ENCODE measurements around the gene NLGN1. TPM values are rescaled to one million over a fixed set of nuclear protein-coding genes. Genes with fewer than 3 reads are reported as not detected.

The NLGN1 gene
- total RNA-seq, 3 donors from 2014 or later: 0.43 to 14.3 (median 2.0) TPM

- intact Hi-C loops (cut with DNase I, micrococcal nuclease): no loop called here
- Histone ChIP-seq H3K9me3 (no peaks in the 10 kb centered on the region), H3K4me1 (ENCODE audit: low read depth) (no peaks in the 10 kb centered on the region), H3K36me3 (ENCODE audit: low read depth) (no peaks in the 10 kb centered on the region), H3K4me3 (no peak overlapping the region)
- DNase-seq (no peak), ATAC-seq (no peak)
- TF ChIP-seq, protein P1, sequence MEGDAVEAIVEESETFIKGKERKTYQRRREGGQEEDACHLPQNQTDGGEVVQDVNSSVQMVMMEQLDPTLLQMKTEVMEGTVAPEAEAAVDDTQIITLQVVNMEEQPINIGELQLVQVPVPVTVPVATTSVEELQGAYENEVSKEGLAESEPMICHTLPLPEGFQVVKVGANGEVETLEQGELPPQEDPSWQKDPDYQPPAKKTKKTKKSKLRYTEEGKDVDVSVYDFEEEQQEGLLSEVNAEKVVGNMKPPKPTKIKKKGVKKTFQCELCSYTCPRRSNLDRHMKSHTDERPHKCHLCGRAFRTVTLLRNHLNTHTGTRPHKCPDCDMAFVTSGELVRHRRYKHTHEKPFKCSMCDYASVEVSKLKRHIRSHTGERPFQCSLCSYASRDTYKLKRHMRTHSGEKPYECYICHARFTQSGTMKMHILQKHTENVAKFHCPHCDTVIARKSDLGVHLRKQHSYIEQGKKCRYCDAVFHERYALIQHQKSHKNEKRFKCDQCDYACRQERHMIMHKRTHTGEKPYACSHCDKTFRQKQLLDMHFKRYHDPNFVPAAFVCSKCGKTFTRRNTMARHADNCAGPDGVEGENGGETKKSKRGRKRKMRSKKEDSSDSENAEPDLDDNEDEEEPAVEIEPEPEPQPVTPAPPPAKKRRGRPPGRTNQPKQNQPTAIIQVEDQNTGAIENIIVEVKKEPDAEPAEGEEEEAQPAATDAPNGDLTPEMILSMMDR (IDR thresholded peaks at IDR 0.05): no peak
Measured at GRCh38 chr3:173473237-173473636, 75.7 kb downstream of the NLGN1 start.

DNA sequence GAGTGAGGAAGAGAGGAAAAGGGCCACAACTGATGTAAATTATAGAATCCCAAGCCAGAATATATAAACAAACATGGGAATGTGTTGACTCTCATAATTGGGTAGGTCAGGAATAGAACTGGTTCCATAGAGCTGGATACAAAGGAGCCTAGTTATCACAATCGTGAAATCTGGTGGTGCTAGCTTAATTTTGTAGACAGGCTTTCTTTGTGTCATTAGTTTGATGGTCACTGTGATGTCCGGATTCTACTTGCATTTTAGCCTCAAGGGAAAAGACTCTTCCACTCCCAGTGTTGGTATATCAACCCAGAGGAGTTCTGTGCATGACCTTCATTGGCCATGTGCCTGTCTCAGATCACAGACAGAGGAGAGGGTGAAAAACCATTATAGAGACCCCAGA is 81.8 kb downstream of the NLGN1 start:
- ATAC-seq: no peak
- Histone ChIP-seq H3K36me3 (ENCODE audit: low read depth) (no peaks in the 10 kb centered on the region), H3K4me3 (no peak overlapping the region), H3K4me1 (ENCODE audit: low read depth) (no peaks in the 10 kb centered on the region), H3K9me3 (no peaks in the 10 kb centered on the region)
- intact Hi-C loops (cut with DNase I, micrococcal nuclease): no loop called here
- TF ChIP-seq, protein P1 (IDR thresholded peaks at IDR 0.05): no peak
- DNase-seq: no peak

DNA sequence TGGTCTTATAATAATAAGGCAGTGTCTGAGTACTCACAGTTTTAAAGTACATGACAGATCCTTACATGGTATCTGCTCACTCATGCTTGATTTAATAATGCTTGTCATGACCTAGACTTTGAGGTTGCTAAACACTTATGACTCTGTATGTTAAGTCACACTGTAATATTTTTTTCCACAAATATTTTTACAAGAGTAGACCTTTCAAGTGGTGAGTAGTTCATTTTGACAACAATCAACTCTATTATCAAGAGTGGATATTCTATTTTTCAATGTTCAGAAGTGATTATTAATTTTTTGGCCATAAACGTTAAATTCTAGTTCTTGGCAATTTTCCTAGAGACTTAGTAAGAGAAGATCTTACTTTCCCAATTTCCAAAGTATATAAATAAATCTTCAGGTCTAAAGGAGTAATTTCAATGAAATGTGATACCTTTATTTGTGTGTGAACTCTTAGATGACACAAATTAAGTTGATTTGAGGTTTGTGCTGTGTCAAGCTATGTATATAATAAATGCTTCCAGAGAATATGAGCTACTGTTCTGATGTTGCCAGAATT is 104.5 kb downstream of the NLGN1 start:
- TF ChIP-seq, protein P1 (IDR thresholded peaks at IDR 0.05): no peak
- ATAC-seq: no peak

DNA sequence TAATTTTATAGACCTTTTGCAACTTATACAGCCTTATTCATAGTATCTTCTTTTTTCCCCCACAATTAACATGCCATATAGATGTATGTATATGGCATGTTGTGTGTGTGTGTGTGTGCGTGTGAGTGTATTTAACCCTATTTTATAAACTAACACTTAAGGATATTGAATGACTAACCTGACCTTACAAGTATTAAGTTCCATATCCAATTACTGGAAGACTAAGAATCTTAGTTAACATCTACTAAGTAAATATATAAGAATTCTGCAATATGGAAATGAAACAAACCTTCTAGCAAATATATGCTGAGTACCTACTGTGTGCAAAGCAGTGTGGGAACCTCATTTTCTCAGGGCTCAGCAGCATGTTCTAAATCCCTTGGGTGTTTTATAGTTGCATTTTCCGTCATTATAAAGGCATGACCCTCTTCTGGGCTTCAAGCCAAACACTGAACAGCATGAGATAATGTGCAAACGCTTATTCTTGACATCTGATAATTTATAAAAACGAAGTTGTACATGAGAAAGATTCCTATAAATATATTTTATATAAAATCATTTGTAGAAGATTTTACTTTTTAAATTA is 105.5 kb downstream of the NLGN1 start:
- TF ChIP-seq, protein P1 (IDR thresholded peaks at IDR 0.05): no peak
- DNase-seq (no peak), ATAC-seq (no peak)
- intact Hi-C loops (cut with DNase I, micrococcal nuclease): no loop called here
- Histone ChIP-seq H3K4me1 (ENCODE audit: low read depth) (no peaks in the 10 kb centered on the region), H3K36me3 (ENCODE audit: low read depth) (no peaks in the 10 kb centered on the region), H3K4me3 (no peak overlapping the region), H3K9me3 (no peaks in the 10 kb centered on the region)

More for the DNA sequence above, 104.5 kb downstream of the NLGN1 start:
- Histone ChIP-seq H3K36me3 (ENCODE audit: low read depth) (no peaks in the 10 kb centered on the region), H3K4me1 (ENCODE audit: low read depth) (no peaks in the 10 kb centered on the region), H3K9me3 (no peaks in the 10 kb centered on the region), H3K4me3 (no peak overlapping the region)
- intact Hi-C loops (cut with DNase I, micrococcal nuclease): no loop called here
- no peak for DNase-seq

GRCh38 chr3:173510565-173510964 is 113.0 kb downstream of the NLGN1 start:
- Histone ChIP-seq H3K36me3 (ENCODE audit: low read depth) (no peaks in the 10 kb centered on the region), H3K4me1 (ENCODE audit: low read depth) (no peaks in the 10 kb centered on the region), H3K9me3 (no peaks in the 10 kb centered on the region), H3K4me3 (no peak overlapping the region)
- DNase-seq (no peak), ATAC-seq (no peak)
- TF ChIP-seq, protein P1 (IDR thresholded peaks at IDR 0.05): no peak
- intact Hi-C loops (cut with DNase I, micrococcal nuclease): no loop called here
